ENCODE results near the gene SLC26A6. TPM values are rescaled to one million over a fixed set of nuclear protein-coding genes. Genes with fewer than 3 reads are reported as not detected.

The SLC26A6 gene
- total and polyA plus RNA-seq, 2 of the 13 experiments (the other 11 are each of a cell fraction or from before 2014, with no cell fraction given), result 40.7 to 184 TPM

- no peak for TF ChIP-seq PRDM4 (CRISPR knock-in tag; IDR thresholded peaks at IDR 0.05; ENCODE audit: borderline replicate concordance)
- no peak for TF ChIP-seq TSC22D2 (CRISPR knock-in tag; IDR thresholded peaks at IDR 0.05; ENCODE audit: borderline replicate concordance)
- TF ChIP-seq AFF4 (CRISPR knock-in tag; IDR thresholded peaks at IDR 0.05), result no peak
- no peak for TF ChIP-seq ZNF589 (CRISPR knock-in tag; conservative IDR thresholded peaks at IDR 0.05)
- peak; percentile 85; the same call in 1 of the 2 replicates for TF ChIP-seq ZNF576 (CRISPR knock-in tag; IDR thresholded peaks at IDR 0.05)
- TF ChIP-seq DNMT3B (CRISPR knock-in tag; conservative IDR thresholded peaks at IDR 0.05), result no peak
- TF ChIP-seq ARNTL (CRISPR knock-in tag; IDR thresholded peaks at IDR 0.05), result no peak
- no peak; the same call in 1 of the 2 replicates for TF ChIP-seq ZNF75D (CRISPR knock-in tag; IDR thresholded peaks at IDR 0.05; ENCODE audit: borderline replicate concordance)
- no peak for TF ChIP-seq SRF (IDR thresholded peaks at IDR 0.05; ENCODE audit: low read depth, low read length)
- no peak for TF ChIP-seq TBL1XR1 (IDR thresholded peaks at IDR 0.05; ENCODE audit: borderline replicate concordance, low read length, partially characterized antibody)
- TF ChIP-seq ZNF484 (CRISPR knock-in tag; IDR thresholded peaks at IDR 0.05; ENCODE audit: borderline replicate concordance, low read depth), result peak; percentile 65
- peak; percentile 94 for TF ChIP-seq POLR2G (IDR thresholded peaks at IDR 0.05; ENCODE audit: low read depth, low read length)
- TF ChIP-seq HDAC6 (IDR thresholded peaks at IDR 0.05; ENCODE audit: low read depth, low read length), result no peak
- peak; percentile 99 for TF ChIP-seq TAF1 (CRISPR knock-in tag; IDR thresholded peaks at IDR 0.05)
- TF ChIP-seq ARHGAP35 (CRISPR knock-in tag; IDR thresholded peaks at IDR 0.05; ENCODE audit: borderline replicate concordance), result no peak
- TF ChIP-seq POGZ (CRISPR knock-in tag; IDR thresholded peaks at IDR 0.05), result peak; percentile 86
- no peak for TF ChIP-seq PAF1 (CRISPR knock-in tag; IDR thresholded peaks at IDR 0.05)
- no peak for TF ChIP-seq PHF5A (CRISPR knock-in tag; IDR thresholded peaks at IDR 0.05; ENCODE audit: low read depth, unreplicated experiment)
- TF ChIP-seq ZNF710 (CRISPR knock-in tag; IDR thresholded peaks at IDR 0.05; ENCODE audit: borderline replicate concordance), result peak; percentile 93
- TF ChIP-seq ZNF260 (CRISPR knock-in tag; IDR thresholded peaks at IDR 0.05; ENCODE audit: borderline replicate concordance, low read depth), result 0 out of 2 replicates have a peak, but pooled peaks have one; percentile 43
These were observed 25.9 kb downstream of the SLC26A6 start, which contains the start of gene UQCRC1 (continued) for GRCh38 chr3:48609088-48610005.

Measured in HepG2 (cell line).